ENCODE results near the gene PRAMEF26.
"Not testable (repeated sequence)": the region's sequence is repeated elsewhere in the genome, so short reads cannot be mapped to it uniquely, and the experiment has no call there.

Gene PRAMEF26

DNA sequence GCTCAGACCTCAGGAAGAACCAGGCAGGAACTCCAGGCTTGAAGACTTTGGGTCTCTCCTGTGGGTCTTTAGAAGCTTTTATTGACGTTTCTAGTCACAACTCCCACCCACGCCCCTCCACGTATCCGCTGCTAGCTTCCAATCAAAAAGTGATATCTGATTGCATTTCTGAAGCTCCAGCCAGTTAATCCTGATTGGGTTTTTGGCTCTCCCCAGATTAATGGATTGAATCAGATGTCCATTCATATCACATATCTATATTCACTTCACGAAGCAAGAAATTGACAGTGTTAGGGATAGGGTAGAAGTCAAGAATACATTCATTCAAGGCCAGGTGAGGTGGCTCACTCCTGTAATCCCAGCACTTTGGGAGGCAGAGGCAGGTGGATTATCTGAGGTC, at the start of gene PRAMEF26:
Gene PRAMEF26 (minus strand): TSS at position 101 of the 400 bp plus-strand sequence. CDS start 2,914 bp downstream, outside the sequence.
- DNase-seq: not testable (repeated sequence)

GRCh38 chr1:13201309-13201708, 45.5 kb upstream of the PRAMEF26 start, which contains the start of gene PRAMEF13:
Gene PRAMEF13, minus strand, starts transcription at chr1:13201409. Its CDS starts 1,820 bp downstream, at chr1:13199589.
- not testable (repeated sequence) for DNase-seq

DNA sequence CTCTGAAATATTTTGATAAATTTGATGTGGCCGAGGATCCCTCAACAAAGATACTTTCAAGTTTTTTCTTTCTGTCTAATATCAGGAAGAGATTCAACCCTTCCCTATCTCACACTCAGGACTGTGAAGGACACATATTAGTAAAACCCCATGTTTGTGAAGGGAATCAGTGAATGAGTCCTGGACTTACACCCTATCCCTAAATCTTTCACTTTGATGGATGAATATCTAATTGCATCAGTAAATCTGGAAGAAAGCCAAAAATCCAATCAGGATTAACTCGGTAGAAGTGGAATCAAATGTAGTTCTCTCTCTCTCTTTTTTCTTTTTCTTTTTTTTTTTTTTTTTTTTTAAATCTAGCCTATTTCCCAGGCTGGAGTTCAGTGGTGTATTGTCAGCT, 15.7 kb upstream of the PRAMEF26 start, which contains the start of gene PRAMEF9:
Gene PRAMEF9 (plus strand): TSS at position 301 of the 400 bp plus-strand sequence. CDS start 3,433 bp downstream, outside the sequence.
- DNase-seq: not testable (repeated sequence)

GRCh38 chr1:13165531-13165930, 9.7 kb upstream of the PRAMEF26 start, which contains the start of gene HNRNPCL4:
Gene HNRNPCL4, minus strand, starts transcription at chr1:13165631. Its CDS starts 164 bp downstream, at chr1:13165467.
- DNase-seq: not testable (repeated sequence)

- DNase-seq: not testable (repeated sequence)
These were observed 39.1 kb downstream of the PRAMEF26 start, which contains the start of gene HNRNPCL2 for GRCh38 chr1:13116754-13117153. Gene HNRNPCL2, minus strand, starts transcription at chr1:13116854. Its CDS starts 454 bp downstream, at chr1:13116400.
